OCI-LY7 (cell line): ENCODE results near the gene OIP5. TPM values are rescaled to one million over a fixed set of nuclear protein-coding genes. Genes with fewer than 3 reads are reported as not detected.

Experiments
- BruUV-seq: library from RNA; stranded (reverse); fragments of 400-500 nt; replicated peaks from 2 replicates; lab custom pipeline; 2021; lab: Mats Ljungman, UMichigan
- CTCF ChIA-PET: fragments of 300-600 bp; sonication (Branson Sonifier 250); formaldehyde crosslinking; loops from one replicate; lab custom pipeline; 2022; ENCODE audit warnings: antibody characterized with exemption; ENCODE audit not compliant: unreplicated experiment; lab: Charles Lee
- POLR2A ChIA-PET: fragments of 300-600 bp; sonication (Branson Sonifier 250); formaldehyde crosslinking; loops from one replicate; lab custom pipeline; 2022; ENCODE audit warnings: antibody characterized with exemption; lab: Charles Lee
- DNase-seq: peaks from one replicate; pipeline ENCODE4 v3.0.0-alpha.2; 2015; ENCODE audit warnings: low spot score
- H2AFZ ChIP-seq: fragments of 200-600 bp; sonication (generic), shearing (Covaris generic); 2 replicates; pipeline ENCODE4 v1.6.1; 2014; ENCODE audit warnings: mild to moderate bottlenecking, antibody characterized with exemption, low read length, moderate library complexity
- H3K27ac ChIP-seq: fragments of 200-600 bp; sonication (generic); 2 replicates; pipeline ENCODE4 v1.5.1; 2014; ENCODE audit warnings: mixed run types, low read depth, mild to moderate bottlenecking, moderate library complexity, low read length, inconsistent platforms; ENCODE audit not compliant: poor library complexity, severe bottlenecking
- H3K36me3 ChIP-seq: fragments of 200-600 bp; sonication (generic); 2 replicates; pipeline ENCODE4 v1.6.1; 2014; ENCODE audit warnings: mild to moderate bottlenecking, antibody characterized with exemption, low read length, moderate library complexity, mixed read lengths; ENCODE audit not compliant: insufficient read depth
- H3K4me1 ChIP-seq: fragments of 200-600 bp; sonication (generic); 2 replicates; pipeline ENCODE4 v1.5.1; 2014; ENCODE audit warnings: mild to moderate bottlenecking, low read length; ENCODE audit not compliant: insufficient read depth, poor library complexity, severe bottlenecking
- H3K4me2 ChIP-seq: fragments of 200-600 bp; sonication (generic); 2 replicates; pipeline ENCODE4 v1.6.1; 2014; ENCODE audit warnings: mild to moderate bottlenecking, low read length
- H3K4me3 ChIP-seq: fragments of 200-600 bp; sonication (generic); 2 replicates; pipeline ENCODE4 v1.5.1; 2014; ENCODE audit warnings: mild to moderate bottlenecking, low read depth, low read length; ENCODE audit not compliant: poor library complexity, severe bottlenecking
- H3K79me2 ChIP-seq: fragments of 200-600 bp; sonication (generic); 2 replicates; pipeline ENCODE4 v1.6.1; 2016; ENCODE audit warnings: low read depth, mild to moderate bottlenecking, low read length, moderate library complexity, mixed read lengths; ENCODE audit not compliant: insufficient read depth
- H3K9me2 ChIP-seq: fragments of 200-600 bp; sonication (generic); 2 replicates; pipeline ENCODE4 v1.6.1; 2016; ENCODE audit warnings: mild to moderate bottlenecking, low read length, mixed read lengths; ENCODE audit not compliant: insufficient read depth
- H3K9me3 ChIP-seq: fragments of 200-600 bp; sonication (generic); 2 replicates; pipeline ENCODE4 v1.6.1; 2014; ENCODE audit warnings: mild to moderate bottlenecking, mixed run types, low read length, mixed read lengths
- H4K20me1 ChIP-seq: fragments of 200-600 bp; sonication (generic); 2 replicates; pipeline ENCODE4 v1.6.1; 2014; ENCODE audit warnings: mild to moderate bottlenecking, antibody characterized with exemption, low read length, moderate library complexity, mixed read lengths; ENCODE audit not compliant: insufficient read depth
- EZH2phosphoT487 ChIP-seq: fragments of 200-600 bp; sonication (generic); IDR thresholded peaks from 2 replicates; pipeline ENCODE4 v1.6.1; 2018; ENCODE audit warnings: low read depth, borderline replicate concordance, mild to moderate bottlenecking, mixed run types, antibody characterized with exemption, low read length, moderate library complexity, mixed read lengths
- intact Hi-C: fragments of 100-400 bp; cut with micrococcal nuclease; formaldehyde crosslinking; loops from one replicate; pipeline ENCODE4 v1.10.0; 2022; ENCODE audit not compliant: unreplicated experiment
- total RNA-seq, 2 experiments: library from RNA; depleted of rRNA in 1 of 2; stranded (reverse); fragments of >200 nt in 1 of 2; shearing (Covaris generic) in 1 of 2; gene quantifications; 2 replicates each; pipeline ENCODE4 v1.2.3, GENCODE V29; 2014 to 2022
- TF ChIP-seq, protein P1 (sequence below): fragments of 200-600 bp; sonication (generic); conservative IDR thresholded peaks from 2 replicates; pipeline ENCODE4 v1.5.1; 2014; ENCODE audit warnings: mild to moderate bottlenecking, antibody characterized with exemption, low read length, moderate library complexity, mixed read lengths

OIP5 gene
- total RNA-seq, 2 experiments from 2014 or later: 28.4 to 42.5 TPM

DNA sequence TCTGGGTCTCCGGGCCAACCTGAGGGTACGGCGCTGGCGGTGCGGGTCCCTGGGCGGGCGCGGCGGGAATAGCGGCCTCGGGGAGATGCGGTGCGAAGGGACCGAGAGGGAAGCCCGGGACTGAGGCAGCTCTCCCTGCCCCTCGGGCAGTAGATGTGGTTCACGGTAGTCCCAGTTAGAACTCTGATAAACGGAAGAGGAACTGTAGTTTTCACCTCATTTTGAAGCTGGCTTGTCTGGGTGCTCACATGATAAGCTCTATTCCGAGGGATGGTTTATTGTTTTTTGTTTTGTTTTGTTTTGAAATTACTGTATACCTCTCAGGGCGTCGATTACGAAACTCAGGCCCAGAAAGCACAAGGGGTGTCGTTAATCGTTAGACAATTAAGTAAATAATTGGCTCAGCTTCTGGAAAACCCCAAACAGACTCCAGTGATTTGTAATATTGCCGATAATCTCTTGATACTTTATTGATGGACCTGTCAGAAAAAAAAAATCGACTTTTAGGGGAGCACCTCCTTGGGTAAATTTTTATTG lies 703 bp upstream of the OIP5 start:
- POLR2A ChIA-PET: interaction anchor here (0.6 to 2.1 kb wide), 7 partner anchors 10 to 937 kb away, joined by 3 to 8 read pairs (median 3); partner anchors contain the start of genes CCDC32 and CHP1
- peaks cover 66% of the 10 kb centered on the region for H3K79me2 ChIP-seq

DNA sequence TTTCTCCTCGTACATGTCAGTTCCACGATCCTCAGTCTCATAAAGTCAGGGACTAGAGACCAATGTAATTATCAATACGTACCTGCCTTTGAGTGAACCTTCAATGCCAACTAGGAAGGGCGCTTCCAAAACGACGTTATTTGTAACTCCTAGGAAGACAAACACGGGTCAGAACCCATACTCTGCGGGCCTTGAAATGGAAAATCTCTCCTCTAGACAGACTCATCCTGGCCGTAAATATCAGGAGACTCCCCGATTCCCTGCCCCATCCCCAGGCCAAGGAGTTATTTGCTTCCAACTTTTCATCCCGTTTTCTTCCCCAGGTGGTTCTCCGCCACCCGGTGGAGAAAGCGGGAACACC lies 578 bp downstream of the OIP5 start:
- ChIA-PET CTCF (interaction anchor here (0.9 kb wide), 1 partner anchor 65 kb away, joined by 3 read pairs; no protein-coding TSS in a partner anchor), POLR2A (interaction anchor here (0.5 to 2.1 kb wide), 8 partner anchors 9 to 100 kb away, joined by 3 to 8 read pairs (median 4); partner anchors contain the start of gene CHP1)
- intact Hi-C loops: loop anchor here (1.0 to 10.0 kb wide), 6 partner anchors 49 to 767 kb away; partner anchors contain the start of genes CCDC32, CHAC1, CHP1 and INO80
- H2AFZ ChIP-seq: peak overlapping the region; percentile 73; the same call in 1 of the 2 replicates
- no peak for TF ChIP-seq EZH2phosphoT487
- TF ChIP-seq, protein P1, sequence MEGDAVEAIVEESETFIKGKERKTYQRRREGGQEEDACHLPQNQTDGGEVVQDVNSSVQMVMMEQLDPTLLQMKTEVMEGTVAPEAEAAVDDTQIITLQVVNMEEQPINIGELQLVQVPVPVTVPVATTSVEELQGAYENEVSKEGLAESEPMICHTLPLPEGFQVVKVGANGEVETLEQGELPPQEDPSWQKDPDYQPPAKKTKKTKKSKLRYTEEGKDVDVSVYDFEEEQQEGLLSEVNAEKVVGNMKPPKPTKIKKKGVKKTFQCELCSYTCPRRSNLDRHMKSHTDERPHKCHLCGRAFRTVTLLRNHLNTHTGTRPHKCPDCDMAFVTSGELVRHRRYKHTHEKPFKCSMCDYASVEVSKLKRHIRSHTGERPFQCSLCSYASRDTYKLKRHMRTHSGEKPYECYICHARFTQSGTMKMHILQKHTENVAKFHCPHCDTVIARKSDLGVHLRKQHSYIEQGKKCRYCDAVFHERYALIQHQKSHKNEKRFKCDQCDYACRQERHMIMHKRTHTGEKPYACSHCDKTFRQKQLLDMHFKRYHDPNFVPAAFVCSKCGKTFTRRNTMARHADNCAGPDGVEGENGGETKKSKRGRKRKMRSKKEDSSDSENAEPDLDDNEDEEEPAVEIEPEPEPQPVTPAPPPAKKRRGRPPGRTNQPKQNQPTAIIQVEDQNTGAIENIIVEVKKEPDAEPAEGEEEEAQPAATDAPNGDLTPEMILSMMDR: peak; percentile 68
- peak overlapping the region; percentile 79 for H3K4me3 ChIP-seq
- peak; percentile 31 for DNase-seq
- H4K20me1 ChIP-seq: peaks cover 6% of the 10 kb centered on the region; the same call in 1 of the 2 replicates
- peaks cover 41% of the 10 kb centered on the region for H3K36me3 ChIP-seq
- peak overlapping the region; percentile 90 for H3K27ac ChIP-seq
- peak overlapping the region; percentile 84 for H3K4me2 ChIP-seq
- H3K9me2 ChIP-seq: no peaks in the 10 kb centered on the region
- no peaks in the 10 kb centered on the region for H3K9me3 ChIP-seq
- H3K4me1 ChIP-seq: peaks cover 21% of the 10 kb centered on the region
- BruUV-seq: no TSS peak
- H3K79me2 ChIP-seq: peaks cover 53% of the 10 kb centered on the region

More for the DNA sequence above, 703 bp upstream of the OIP5 start:
- no peaks in the 10 kb centered on the region for H3K9me2 ChIP-seq
- no peaks in the 10 kb centered on the region for H3K9me3 ChIP-seq
- peak; percentile 74 for DNase-seq
- peaks cover 45% of the 10 kb centered on the region for H3K36me3 ChIP-seq
- peak overlapping the region; percentile 90 for H3K27ac ChIP-seq
- H3K4me2 ChIP-seq: peak overlapping the region; percentile 72
- intact Hi-C loops: loop anchor here (2.0 to 10.0 kb wide), 4 partner anchors 70 to 768 kb away; partner anchors contain the start of genes CCDC32, CHAC1, INO80 and NDUFAF1
- CTCF ChIA-PET: no interaction called here
- BruUV-seq: TSS peak; percentile 89
- peak overlapping the region; percentile 40; the same call in 1 of the 2 replicates for H2AFZ ChIP-seq
- H3K4me3 ChIP-seq: peak overlapping the region; percentile 79
- peaks cover 6% of the 10 kb centered on the region; the same call in 1 of the 2 replicates for H4K20me1 ChIP-seq
- TF ChIP-seq EZH2phosphoT487: no peak
- TF ChIP-seq, protein P1: no peak; the same call in 1 of the 2 replicates
- peaks cover 28% of the 10 kb centered on the region for H3K4me1 ChIP-seq
